HG03196 (cell line): Measurements from ENCODE around the gene THEM4.

ENCODE experiments used
- ATAC-seq: cut with Tn5 transposase; IDR thresholded peaks from one replicate; pipeline ENCODE4 v1.9.1; 2021; ENCODE audit not compliant: unreplicated experiment

The THEM4 gene

GRCh38 chr1:151839082-151839412, 70.3 kb downstream of the THEM4 start:
- no peak for ATAC-seq

GRCh38 chr1:151838222-151839081, 70.9 kb downstream of the THEM4 start:
- no peak for ATAC-seq

GRCh38 chr1:151837884-151838221, 71.5 kb downstream of the THEM4 start:
- ATAC-seq = no peak

GRCh38 chr1:151837197-151837596, 72.1 kb downstream of the THEM4 start:
- ATAC-seq = no peak

- ATAC-seq = no peak
These were observed 73.7 kb downstream of the THEM4 start for GRCh38 chr1:151835596-151835995.

GRCh38 chr1:151834239-151834638, 75.1 kb downstream of the THEM4 start:
- ATAC-seq = no peak

GRCh38 chr1:151833172-151833900, 76.0 kb downstream of the THEM4 start:
- ATAC-seq = no peak

- no peak for ATAC-seq
These were observed 76.9 kb downstream of the THEM4 start for GRCh38 chr1:151832318-151832980.

- no peak for ATAC-seq
These were observed 77.7 kb downstream of the THEM4 start, which contains the start of gene RORC for GRCh38 chr1:151831605-151832004. TSS of gene RORC (minus strand) at chr1:151831802. CDS start at chr1:151831764, 38 bp downstream.

- ATAC-seq = no peak
These were observed 78.1 kb downstream of the THEM4 start for GRCh38 chr1:151831256-151831591.

GRCh38 chr1:151830055-151830454, 79.3 kb downstream of the THEM4 start:
- ATAC-seq = no peak

GRCh38 chr1:151829352-151830046, 79.8 kb downstream of the THEM4 start:
- no peak for ATAC-seq

GRCh38 chr1:151828921-151829320, 80.4 kb downstream of the THEM4 start:
- no peak for ATAC-seq

GRCh38 chr1:151827853-151828252, 81.5 kb downstream of the THEM4 start:
- no peak for ATAC-seq

GRCh38 chr1:151825751-151826660, 83.3 kb downstream of the THEM4 start:
- ATAC-seq = no peak

GRCh38 chr1:151825204-151825603, 84.1 kb downstream of the THEM4 start:
- no peak for ATAC-seq
